ENCODE measurements around the gene CDCP2.

CDCP2 gene

GRCh38 chr1:54122135-54122751 lies 30.6 kb downstream of the CDCP2 start:
- Histone ChIP-seq H3K79me2 (ENCODE audit: insufficient read depth, low read length) (no peaks in the 10 kb centered on the region), H3K27ac (ENCODE audit: low read length) (no peak overlapping the region), H2AFZ (ENCODE audit: low read depth, low read length) (no peak overlapping the region), H3K4me2 (ENCODE audit: insufficient read depth, low read length) (peak overlapping the region; percentile 55), H3K36me3 (ENCODE audit: insufficient read depth, low read length) (no peaks in the 10 kb centered on the region), H3K9ac (ENCODE audit: low read depth, low read length) (no peak overlapping the region), H3K27me3 (ENCODE audit: insufficient read depth, low read length, poor library complexity) (peaks cover 16% of the 10 kb centered on the region), H3K4me1 (ENCODE audit: insufficient read depth, low read length) (peaks cover 10% of the 10 kb centered on the region), H3K4me3 (ENCODE audit: low read depth in 1 of 2, low read length in 2 of 2) (no peak overlapping the region), H4K20me1 (ENCODE audit: insufficient read depth, low read length) (no peaks in the 10 kb centered on the region), H3K9me3 (ENCODE audit: insufficient read depth, low read length, severe bottlenecking) (no peaks in the 10 kb centered on the region)
- DNase-seq (no peak), ATAC-seq (ENCODE audit: insufficient read depth, low read depth) (no peak; the same call in 2 of the 3 replicates)
- no peak for TF ChIP-seq EZH2 (IDR thresholded peaks at IDR 0.05; ENCODE audit: borderline replicate concordance, low read depth, low read length, severe bottlenecking)
- TF ChIP-seq CTCF (IDR thresholded peaks at IDR 0.05; ENCODE audit: borderline replicate concordance, extremely low read depth, low read length, poor library complexity, severe bottlenecking): no peak

- DNase-seq (peak; percentile 76), ATAC-seq (ENCODE audit: insufficient read depth, low read depth) (peak; percentile 96)
- TF ChIP-seq EZH2 (IDR thresholded peaks at IDR 0.05; ENCODE audit: borderline replicate concordance, low read depth, low read length, severe bottlenecking) (no peak), CTCF (IDR thresholded peaks at IDR 0.05; ENCODE audit: borderline replicate concordance, extremely low read depth, low read length, poor library complexity, severe bottlenecking) (peak; percentile 82)
- peak overlapping the region in 1 of 2 experiments; percentile 29; a peak in 1 of 4 replicates for H3K4me3 ChIP-seq (ENCODE audit: low read depth in 1 of 2, low read length in 2 of 2)
- no peaks in the 10 kb centered on the region for H3K36me3 ChIP-seq (ENCODE audit: insufficient read depth, low read length)
- H3K27ac ChIP-seq (ENCODE audit: low read length): no peak overlapping the region
- H3K4me1 ChIP-seq (ENCODE audit: insufficient read depth, low read length): peaks cover 10% of the 10 kb centered on the region
- no peak overlapping the region for H3K9ac ChIP-seq (ENCODE audit: low read depth, low read length)
- no peak overlapping the region for H2AFZ ChIP-seq (ENCODE audit: low read depth, low read length)
- H4K20me1 ChIP-seq (ENCODE audit: insufficient read depth, low read length): no peaks in the 10 kb centered on the region
- H3K79me2 ChIP-seq (ENCODE audit: insufficient read depth, low read length): no peaks in the 10 kb centered on the region
- peak overlapping the region; percentile 55 for H3K4me2 ChIP-seq (ENCODE audit: insufficient read depth, low read length)
- peaks cover 16% of the 10 kb centered on the region for H3K27me3 ChIP-seq (ENCODE audit: insufficient read depth, low read length, poor library complexity)
- H3K9me3 ChIP-seq (ENCODE audit: insufficient read depth, low read length, severe bottlenecking): no peaks in the 10 kb centered on the region
Measured at GRCh38 chr1:54121482-54122134, 31.2 kb downstream of the CDCP2 start.

- H3K9ac ChIP-seq (ENCODE audit: low read depth, low read length): no peak overlapping the region
- peaks cover 16% of the 10 kb centered on the region for H3K27me3 ChIP-seq (ENCODE audit: insufficient read depth, low read length, poor library complexity)
- no peaks in the 10 kb centered on the region for H4K20me1 ChIP-seq (ENCODE audit: insufficient read depth, low read length)
- H3K27ac ChIP-seq (ENCODE audit: low read length): no peak overlapping the region
- peaks cover 10% of the 10 kb centered on the region for H3K4me1 ChIP-seq (ENCODE audit: insufficient read depth, low read length)
- DNase-seq: no peak
- H3K79me2 ChIP-seq (ENCODE audit: insufficient read depth, low read length): no peaks in the 10 kb centered on the region
- no peaks in the 10 kb centered on the region for H3K9me3 ChIP-seq (ENCODE audit: insufficient read depth, low read length, severe bottlenecking)
- no peaks in the 10 kb centered on the region for H3K36me3 ChIP-seq (ENCODE audit: insufficient read depth, low read length)
- TF ChIP-seq CTCF (IDR thresholded peaks at IDR 0.05; ENCODE audit: borderline replicate concordance, extremely low read depth, low read length, poor library complexity, severe bottlenecking) (no peak), EZH2 (IDR thresholded peaks at IDR 0.05; ENCODE audit: borderline replicate concordance, low read depth, low read length, severe bottlenecking) (no peak)
- no peak overlapping the region for H3K4me3 ChIP-seq (ENCODE audit: low read depth in 1 of 2, low read length in 2 of 2)
- no peak overlapping the region for H2AFZ ChIP-seq (ENCODE audit: low read depth, low read length)
- ATAC-seq (ENCODE audit: insufficient read depth, low read depth): no peak
- H3K4me2 ChIP-seq (ENCODE audit: insufficient read depth, low read length): peak overlapping the region; percentile 55
Measured at GRCh38 chr1:54120698-54121481, 31.9 kb downstream of the CDCP2 start.
